GM21528 (cell line): ENCODE measurements around the gene PDIA3.
"Not testable (repeated sequence)": the region's sequence is repeated elsewhere in the genome, so short reads cannot be mapped to it uniquely, and the experiment has no call there.

ENCODE experiments used
- ATAC-seq: cut with Tn5 transposase; IDR thresholded peaks from one replicate; pipeline ENCODE4 v1.9.1; 2021; ENCODE audit warnings: mild to moderate bottlenecking, moderate library complexity; ENCODE audit not compliant: unreplicated experiment, low FRiP score

Gene PDIA3

GRCh38 chr15:43746245-43746902, at the start of gene PDIA3:
TSS of gene PDIA3 (plus strand) at chr15:43746438. CDS start at chr15:43746540, 102 bp downstream.
- ATAC-seq, result peak; percentile 72

- no peak for ATAC-seq
Observed at GRCh38 chr15:43702174-43702573, 44.1 kb upstream of the PDIA3 start.

- no peak for ATAC-seq
Observed at GRCh38 chr15:43702701-43703424, 43.4 kb upstream of the PDIA3 start.

GRCh38 chr15:43710431-43711131, 35.7 kb upstream of the PDIA3 start:
- ATAC-seq, result not testable (repeated sequence)

DNA sequence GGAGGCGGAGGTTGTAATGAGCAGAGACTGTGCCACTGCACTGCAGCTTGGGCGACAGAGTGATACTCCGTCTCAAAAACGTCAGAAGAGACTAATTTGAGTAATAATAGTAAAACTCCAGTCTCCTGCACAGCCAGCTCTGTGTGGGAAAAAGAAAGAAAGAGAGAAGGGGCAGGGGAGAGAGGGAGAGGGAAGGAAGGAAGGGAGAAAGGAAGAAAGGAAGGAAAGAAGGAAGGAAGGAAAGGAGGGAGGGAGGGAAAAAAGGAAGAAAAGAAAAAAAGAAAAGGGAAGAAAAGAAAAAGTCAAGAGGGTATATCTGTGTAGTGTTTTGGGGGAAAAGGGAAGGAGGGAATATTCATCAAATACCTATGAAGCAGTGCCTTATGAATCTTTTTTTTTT, 23.1 kb upstream of the PDIA3 start:
- ATAC-seq, result no peak

- not testable (repeated sequence) for ATAC-seq
Observed at GRCh38 chr15:43726306-43726705, 19.9 kb upstream of the PDIA3 start.

GRCh38 chr15:43728053-43728725, 18.0 kb upstream of the PDIA3 start:
- ATAC-seq, result not testable (repeated sequence)

DNA sequence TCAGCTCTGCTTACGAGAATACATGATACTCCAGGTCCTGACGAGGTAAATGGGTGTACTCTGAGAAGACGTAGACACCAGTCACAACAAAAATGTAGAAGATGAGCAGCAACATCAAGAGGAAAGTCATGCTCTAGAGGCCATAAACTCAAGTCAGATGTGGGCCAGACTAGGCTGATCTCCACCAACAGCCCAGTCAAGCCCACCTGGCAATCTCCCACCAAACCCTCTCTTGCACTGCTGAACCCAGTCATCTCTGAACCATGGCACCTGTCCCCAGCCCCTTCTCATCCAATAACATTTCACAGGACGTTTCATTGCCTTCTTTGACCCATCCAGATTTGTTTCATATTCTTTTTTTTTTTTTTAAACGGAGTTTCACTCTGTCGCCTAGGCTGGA, 10.8 kb upstream of the PDIA3 start:
- ATAC-seq, result peak; percentile 30

- ATAC-seq, result peak; percentile 5
Observed at GRCh38 chr15:43746903-43747309, 668 bp downstream of the PDIA3 start.

GRCh38 chr15:43748376-43748775, 2.1 kb downstream of the PDIA3 start:
- no peak for ATAC-seq

GRCh38 chr15:43749690-43750345, 3.6 kb downstream of the PDIA3 start:
- ATAC-seq, result peak; percentile 47

DNA sequence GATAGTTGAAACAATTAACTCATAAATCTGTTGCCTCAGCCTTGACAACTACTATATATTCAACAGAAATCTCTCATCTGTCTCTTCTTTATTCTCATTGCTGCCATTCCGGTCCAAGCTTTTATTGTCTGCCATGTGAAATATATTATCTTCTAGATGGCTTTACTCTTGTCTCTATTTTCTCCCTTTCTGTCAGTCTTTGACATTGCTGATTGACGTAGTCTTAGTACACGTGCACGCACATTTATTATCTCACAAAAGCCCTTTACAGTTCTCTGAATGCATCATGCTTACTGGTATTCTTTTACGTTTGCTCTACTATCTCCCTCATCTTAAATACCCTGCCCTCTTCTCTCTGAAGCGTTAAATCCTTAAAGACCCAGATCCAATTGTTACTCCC, 5.6 kb downstream of the PDIA3 start:
- ATAC-seq, result no peak

- no peak for ATAC-seq
Observed at GRCh38 chr15:43762824-43763223, 16.6 kb downstream of the PDIA3 start.

GRCh38 chr15:43763819-43764446, 17.7 kb downstream of the PDIA3 start:
- ATAC-seq, result no peak

DNA sequence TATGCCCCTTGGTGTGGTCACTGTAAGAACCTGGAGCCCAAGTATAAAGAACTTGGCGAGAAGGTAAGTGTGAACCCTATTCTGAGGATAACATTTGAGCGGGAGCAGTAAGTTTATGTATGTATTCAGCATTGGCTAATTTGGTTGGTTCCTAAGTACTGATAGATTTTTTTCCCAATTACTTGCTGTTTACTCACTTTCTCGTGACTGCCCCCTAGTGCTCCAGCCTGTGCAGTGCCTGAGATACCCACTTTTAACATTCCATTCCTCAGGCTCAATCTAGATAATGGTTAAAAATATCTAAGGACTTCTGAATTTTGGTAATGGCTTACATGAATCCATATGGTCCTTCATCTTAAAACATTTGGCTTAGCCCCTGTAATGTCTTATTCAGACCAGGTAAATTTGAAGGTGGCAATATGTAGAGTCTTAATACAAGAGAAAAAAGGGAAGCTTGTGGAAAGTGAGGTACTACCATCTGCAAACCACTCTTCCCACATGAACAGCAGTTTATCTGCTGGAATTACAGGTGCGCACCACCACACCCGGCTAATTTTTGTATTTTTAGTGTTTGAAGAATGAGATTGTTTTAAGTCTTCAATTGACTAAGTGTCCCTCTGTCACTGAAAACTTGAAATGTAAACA, 23.5 kb downstream of the PDIA3 start:
- no peak for ATAC-seq

DNA sequence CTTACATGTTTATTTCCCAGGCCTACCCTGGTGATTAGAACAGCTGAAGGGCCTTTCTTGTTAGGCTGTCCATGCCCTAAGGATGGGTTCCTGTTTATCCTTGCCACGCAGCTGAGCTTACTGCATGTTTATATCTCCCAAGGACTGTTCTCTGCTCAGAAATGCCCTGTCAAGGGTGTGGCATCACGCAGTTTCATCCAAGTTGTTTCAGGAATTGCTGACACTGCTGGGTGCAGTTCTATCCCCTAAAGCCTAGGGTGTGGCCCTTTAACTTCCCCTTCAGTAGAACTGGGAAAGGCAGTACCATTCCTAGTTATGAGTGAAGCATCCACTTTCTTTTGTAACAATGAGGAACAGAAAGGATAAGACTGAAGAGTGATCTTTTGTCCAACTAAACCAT, 25.6 kb downstream of the PDIA3 start:
- no peak for ATAC-seq

- ATAC-seq, result no peak
Observed at GRCh38 chr15:43772624-43773023, 26.4 kb downstream of the PDIA3 start.

GRCh38 chr15:43774062-43774461, 27.8 kb downstream of the PDIA3 start:
- no peak for ATAC-seq

- no peak for ATAC-seq
Observed at GRCh38 chr15:43775411-43775965, 29.2 kb downstream of the PDIA3 start.
